H1 (cell line): ENCODE results near the gene SERINC5. TPM values are rescaled to one million over a fixed set of nuclear protein-coding genes. Genes with fewer than 3 reads are reported as not detected.

ENCODE experiments used
- CHD7 ChIP-seq: fragments of 300-600 bp; sonication (generic); IDR thresholded peaks from 2 replicates; pipeline ENCODE4 v1.7.1; 2012; ENCODE audit warnings: low read length, moderate library complexity, mild to moderate bottlenecking, inconsistent platforms; ENCODE audit not compliant: insufficient replicate concordance
- JUND ChIP-seq: IDR thresholded peaks from 2 replicates; pipeline ENCODE4 v1.6.1; 2011; ENCODE audit warnings: mild to moderate bottlenecking, improper control_type of control experiment, low read length
- RBBP5 ChIP-seq: IDR thresholded peaks from 2 replicates; pipeline ENCODE4 v1.7.1; 2012; ENCODE audit warnings: low read depth, mild to moderate bottlenecking, inconsistent platforms, low read length, moderate library complexity, borderline replicate concordance
- RNF2 ChIP-seq: fragments of 200-900, 300-1000 bp; sonication (generic); IDR thresholded peaks from 2 replicates; pipeline ENCODE4 v1.7.1; 2016; ENCODE audit warnings: borderline replicate concordance, low read depth, mild to moderate bottlenecking, antibody characterized with exemption, low read length; ENCODE audit not compliant: poor library complexity, severe bottlenecking; ENCODE audit errors: missing control alignments
- SP1 ChIP-seq: IDR thresholded peaks from 2 replicates; pipeline ENCODE4 v1.6.1; 2011; ENCODE audit warnings: low read depth, low read length
- polyA plus RNA-seq, 7 experiments: library from polyadenylated mRNA; depleted of rRNA in 3 of 7; stranded (reverse) in 5 of 7; unstranded in 2 of 7; fragments of >200 nt in 5 of 7; fragments of 200-250 nt in 2 of 7; gene quantifications; 1 replicate in 5 of 7; 2 replicates in 1 of 7; 4 replicates in 1 of 7; pipeline versions ENCODE4 v1.2.1 to v1.2.3, GENCODE V29; 2011 to 2013; ENCODE audit warnings: missing spikeins in 2 of 7, mixed read lengths in 2 of 7
- total RNA-seq: library from RNA; stranded (reverse); fragmentation: NEBNext Ultra II Directional; extraction: Animal tissue kit (Norgen Biotek cat#: 25700); gene quantifications from 2 replicates; pipeline ENCODE4 v1.2.1, GENCODE V29; 2021

The SERINC5 gene
- total and polyA plus RNA-seq, 2 of the 8 experiments (the other 6 are each of a cell fraction or from before 2014, with no cell fraction given): 32.2 to 149 TPM

- TF ChIP-seq RBBP5 (no peak), RNF2 (no peak), SP1 (no peak), JUND (no peak), CHD7 (no peak)
Observed at GRCh38 chr5:80125962-80126480, 129.8 kb downstream of the SERINC5 start (continued).
